Cardiac septum (tissue), 1 donor: ENCODE results near the gene FCRL1. TPM values are rescaled to one million over a fixed set of nuclear protein-coding genes. Genes with fewer than 3 reads are reported as not detected.

ENCODE experiments used
- DNase-seq: peaks from one replicate; pipeline ENCODE4 v3.0.0-alpha.2; 2020; ENCODE audit warnings: low spot score
- intact Hi-C: fragments of 100-400 bp; cut with DNase I; formaldehyde crosslinking; loops from one replicate; pipeline ENCODE4 v1.14.0; 2022
- total RNA-seq: library from RNA; stranded (reverse); fragmentation: NEBNext Ultra II Directional; extraction: Animal tissue kit (Norgen Biotek cat#: 25700); gene quantifications from one replicate; pipeline ENCODE4 v1.2.1, GENCODE V29; 2021
- donor health status: DM: no; HTN: no; CAD: no.

The FCRL1 gene
- total RNA-seq, 1 donor from 2014 or later: not detected

GRCh38 chr1:157806431-157807149, 13.3 kb downstream of the FCRL1 start:
- intact Hi-C loops: no loop called here
- no peak for DNase-seq

DNA sequence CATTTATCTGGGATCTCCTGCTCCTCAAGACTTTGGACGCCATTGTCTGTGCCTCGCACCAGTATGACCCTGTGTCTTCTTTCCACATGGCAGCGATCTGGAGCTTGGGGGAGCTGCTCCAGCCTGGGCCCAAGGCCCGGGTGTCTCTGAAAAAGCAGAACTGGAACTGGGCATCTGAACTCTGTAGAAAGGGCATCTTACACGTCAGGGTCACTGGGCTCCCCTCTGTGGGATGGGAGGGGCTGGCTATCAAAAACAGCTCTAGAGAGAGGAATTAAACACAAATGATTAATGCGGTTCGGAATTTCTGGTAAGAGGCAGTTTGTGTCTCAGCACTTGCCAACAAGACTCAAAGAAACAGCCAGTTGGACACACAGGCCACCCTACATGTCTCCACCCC, 16.1 kb downstream of the FCRL1 start:
- intact Hi-C loops: no loop called here
- DNase-seq: no peak

- DNase-seq: no peak
- intact Hi-C loops: no loop called here
These were observed 19.9 kb downstream of the FCRL1 start for GRCh38 chr1:157799996-157800395.

- DNase-seq: no peak
- intact Hi-C loops: no loop called here
These were observed 21.7 kb downstream of the FCRL1 start for GRCh38 chr1:157798211-157798610.

DNA sequence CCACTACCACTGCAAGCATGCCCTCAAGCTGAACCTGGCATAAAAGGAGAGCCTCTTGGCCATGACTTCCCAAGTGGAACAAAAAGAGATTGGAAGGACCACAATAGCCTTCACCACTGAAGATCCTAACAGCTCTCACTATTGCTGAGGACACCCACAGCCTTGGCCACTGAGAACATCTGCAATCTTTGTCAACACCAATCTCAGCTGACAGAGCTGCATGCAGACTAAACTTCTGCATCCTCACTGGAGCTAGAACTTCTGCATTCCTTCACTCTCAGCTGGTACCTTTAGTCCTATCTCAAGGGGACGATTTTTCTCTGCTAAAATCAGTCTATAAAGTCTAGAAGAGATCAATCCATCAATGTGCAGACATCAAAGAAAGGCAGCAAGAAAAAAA, 34.7 kb downstream of the FCRL1 start:
- intact Hi-C loops: no loop called here
- no peak for DNase-seq

GRCh38 chr1:157784801-157785200, 35.1 kb downstream of the FCRL1 start:
- intact Hi-C loops: no loop called here
- no peak for DNase-seq

DNA sequence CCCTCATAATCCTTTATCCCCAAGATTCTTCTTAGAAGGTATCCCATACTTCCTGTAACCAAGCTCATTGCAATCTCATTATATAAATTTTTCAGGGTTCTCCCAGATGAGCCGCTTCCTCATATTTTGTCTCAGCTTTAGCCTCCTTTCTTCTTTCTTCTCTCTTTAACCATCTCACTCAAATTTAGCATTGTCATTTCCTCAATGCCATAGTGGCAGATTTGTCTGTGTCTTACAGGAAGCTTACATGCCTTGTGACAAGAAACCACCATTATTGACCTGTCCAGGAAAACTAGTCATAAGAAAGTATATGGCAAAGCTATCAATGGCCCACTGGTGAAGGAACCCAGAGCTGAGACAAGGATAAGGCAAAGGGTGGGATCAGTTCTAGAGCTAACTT, 37.0 kb downstream of the FCRL1 start:
- intact Hi-C loops: no loop called here

DNA sequence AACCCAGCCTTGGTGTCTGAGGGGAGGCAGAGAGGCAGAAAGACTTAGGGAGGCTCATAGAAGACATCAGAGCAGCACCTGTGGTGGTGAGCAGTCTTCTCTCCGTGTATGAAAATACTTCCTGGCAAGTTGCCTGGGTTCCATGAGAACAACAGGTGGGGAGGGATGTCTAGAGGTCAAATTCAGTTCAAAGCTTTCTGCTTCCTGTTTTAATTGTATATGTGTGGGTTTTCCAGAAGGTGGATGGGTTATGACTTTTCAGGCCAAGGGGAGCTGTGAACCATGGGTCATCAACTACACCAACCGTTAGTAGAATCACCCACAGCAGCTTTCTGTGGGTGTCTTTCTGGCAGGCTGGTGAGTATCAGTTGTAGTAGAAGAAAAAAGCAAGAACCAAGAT, 38.9 kb downstream of the FCRL1 start:
- no peak for DNase-seq

More for the DNA sequence above, 37.0 kb downstream of the FCRL1 start:
- no peak for DNase-seq

GRCh38 chr1:157776971-157777391, 42.9 kb downstream of the FCRL1 start, which contains the start of gene FCRL2:
TSS of gene FCRL2 (minus strand) at chr1:157777132. CDS start at chr1:157777073, 59 bp downstream.
- no peak for DNase-seq
- intact Hi-C loops: no loop called here

More for the DNA sequence above, 38.9 kb downstream of the FCRL1 start:
- intact Hi-C loops: no loop called here

GRCh38 chr1:157775101-157775870, 44.6 kb downstream of the FCRL1 start:
- no peak for DNase-seq
- intact Hi-C loops: no loop called here

- DNase-seq: no peak
- intact Hi-C loops: no loop called here
These were observed 45.5 kb downstream of the FCRL1 start for GRCh38 chr1:157774412-157774811.

DNA sequence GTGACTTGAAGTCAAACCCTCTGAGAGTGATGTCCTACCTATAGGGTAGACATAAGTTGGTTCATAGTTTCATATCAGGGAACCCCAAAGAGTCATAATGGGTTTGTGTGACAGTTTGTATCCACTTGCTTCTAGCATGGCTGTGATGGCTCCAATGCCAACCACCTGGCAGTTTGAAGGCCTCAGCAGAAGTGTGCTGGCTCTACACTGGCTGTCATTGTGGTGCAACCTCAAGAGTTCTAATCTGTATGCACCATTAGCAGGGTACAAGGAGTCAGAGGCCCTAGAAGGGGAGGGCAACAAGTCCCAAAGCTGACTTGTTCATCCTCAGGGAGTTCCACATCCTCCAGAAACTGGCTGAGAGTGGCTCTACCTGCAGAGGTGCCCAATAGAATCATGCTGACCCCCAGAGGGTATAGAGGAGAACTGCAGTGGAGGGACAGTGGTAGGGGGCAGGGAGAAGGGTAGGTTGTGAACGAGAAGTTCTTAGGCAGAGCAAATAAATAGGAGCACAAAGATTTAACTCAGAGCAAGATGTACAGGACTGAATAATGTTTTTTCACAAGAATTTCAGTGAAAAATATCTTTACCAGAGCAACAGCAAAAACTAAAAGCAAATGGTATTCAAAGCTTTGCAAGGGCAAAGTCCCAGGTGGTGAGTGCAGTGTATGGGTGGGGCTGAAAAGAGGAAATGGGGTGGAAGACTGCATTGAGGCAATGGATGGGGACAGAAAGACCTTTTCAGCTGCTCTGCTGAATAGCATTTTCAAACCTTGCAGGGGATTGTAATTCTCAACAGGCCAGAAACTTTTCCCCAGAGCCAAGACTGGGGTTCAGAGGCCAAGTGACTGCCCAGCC, 46.2 kb downstream of the FCRL1 start:
- no peak for DNase-seq
- intact Hi-C loops: no loop called here

- no peak for DNase-seq
- intact Hi-C loops: no loop called here
These were observed 48.1 kb downstream of the FCRL1 start for GRCh38 chr1:157771661-157772425.

- DNase-seq: no peak
- intact Hi-C loops: no loop called here
These were observed 49.4 kb downstream of the FCRL1 start for GRCh38 chr1:157770442-157771043.

- no peak for DNase-seq
These were observed 53.1 kb downstream of the FCRL1 start for GRCh38 chr1:157766792-157767191.

GRCh38 chr1:157758018-157758417, 61.9 kb downstream of the FCRL1 start:
- intact Hi-C loops: no loop called here
- DNase-seq: no peak

More at GRCh38 chr1:157766792-157767191, 53.1 kb downstream of the FCRL1 start:
- intact Hi-C loops: no loop called here

GRCh38 chr1:157753611-157754010, 66.3 kb downstream of the FCRL1 start:
- intact Hi-C loops: no loop called here
- no peak for DNase-seq

DNA sequence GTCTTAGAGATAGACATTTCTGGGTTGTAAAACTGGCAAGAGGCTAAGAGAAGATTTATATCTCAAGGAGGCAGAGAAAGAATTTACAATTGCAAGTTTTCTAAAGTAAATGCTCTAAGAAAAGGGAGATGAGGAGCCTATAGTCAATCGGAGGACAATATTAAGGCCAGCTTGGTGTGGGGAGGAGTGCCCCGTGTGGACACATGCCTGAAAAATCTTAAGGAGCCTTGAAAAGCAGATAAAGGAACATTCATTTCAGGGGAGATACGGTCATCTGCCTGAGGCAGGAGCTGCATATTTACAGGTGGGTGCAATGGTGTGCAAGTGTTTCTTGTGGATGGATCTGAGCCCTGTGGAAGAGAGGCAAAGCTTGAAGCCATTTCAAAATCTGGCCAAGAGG, 68.6 kb downstream of the FCRL1 start:
- DNase-seq: no peak
- intact Hi-C loops: no loop called here

GRCh38 chr1:157748262-157748817, 71.6 kb downstream of the FCRL1 start:
- no peak for DNase-seq
- intact Hi-C loops: no loop called here
